HG03095 (cell line): ENCODE results near the gene ZNF334.

Source experiments
- ATAC-seq: cut with Tn5 transposase; IDR thresholded peaks from one replicate; pipeline ENCODE4 v1.9.1; 2021; ENCODE audit warnings: moderate library complexity; ENCODE audit not compliant: unreplicated experiment

ZNF334 gene

GRCh38 chr20:46546298-46546697 lies 32.9 kb upstream of the ZNF334 start:
- ATAC-seq, result no peak

GRCh38 chr20:46545827-46546138 lies 32.4 kb upstream of the ZNF334 start:
- no peak for ATAC-seq

GRCh38 chr20:46545077-46545826 lies 31.9 kb upstream of the ZNF334 start:
- no peak for ATAC-seq

DNA sequence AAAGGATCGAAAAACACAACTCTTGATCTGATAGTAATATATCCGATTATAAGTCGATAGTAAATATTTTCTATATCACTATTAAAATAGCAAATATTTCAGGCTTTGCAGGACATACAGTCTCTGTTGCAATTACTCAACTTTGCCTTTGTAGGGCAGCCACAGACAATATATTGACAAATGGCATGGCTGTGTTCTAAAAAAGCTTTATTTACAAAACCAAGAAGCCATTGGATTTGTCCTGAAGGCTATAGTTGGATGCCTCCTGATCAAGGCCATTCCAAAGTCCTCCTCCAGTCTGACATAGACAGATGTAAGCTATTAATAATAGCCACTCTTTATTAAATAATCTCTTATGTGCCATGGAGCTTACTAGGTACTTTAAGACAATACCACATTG lies 31.2 kb upstream of the ZNF334 start:
- no peak for ATAC-seq

GRCh38 chr20:46543959-46544358 lies 30.6 kb upstream of the ZNF334 start:
- ATAC-seq, result no peak

GRCh38 chr20:46543033-46543432 lies 29.7 kb upstream of the ZNF334 start:
- ATAC-seq, result no peak

- ATAC-seq, result no peak
These were observed 28.0 kb upstream of the ZNF334 start for GRCh38 chr20:46541229-46541935.

DNA sequence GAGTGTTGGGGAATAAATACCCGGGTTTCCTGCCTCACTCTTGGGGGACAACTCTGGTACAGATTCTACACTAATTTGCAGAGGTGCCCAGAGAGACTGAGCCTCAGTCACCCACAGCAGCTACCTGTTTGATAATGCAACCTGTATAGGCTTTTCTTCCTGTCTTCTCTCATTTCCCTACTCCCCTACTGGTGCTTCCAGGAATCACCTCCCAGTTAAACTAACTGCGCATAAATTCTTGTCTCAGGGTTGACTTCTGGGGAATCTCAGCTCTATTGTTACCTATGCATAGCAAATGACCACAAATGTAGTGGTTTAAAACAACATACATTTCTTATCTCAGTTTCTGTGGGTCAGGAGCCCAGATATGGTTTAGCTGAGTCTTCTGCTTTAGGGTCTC lies 25.8 kb upstream of the ZNF334 start:
- no peak for ATAC-seq

GRCh38 chr20:46530640-46531039 lies 17.3 kb upstream of the ZNF334 start:
- ATAC-seq, result no peak

DNA sequence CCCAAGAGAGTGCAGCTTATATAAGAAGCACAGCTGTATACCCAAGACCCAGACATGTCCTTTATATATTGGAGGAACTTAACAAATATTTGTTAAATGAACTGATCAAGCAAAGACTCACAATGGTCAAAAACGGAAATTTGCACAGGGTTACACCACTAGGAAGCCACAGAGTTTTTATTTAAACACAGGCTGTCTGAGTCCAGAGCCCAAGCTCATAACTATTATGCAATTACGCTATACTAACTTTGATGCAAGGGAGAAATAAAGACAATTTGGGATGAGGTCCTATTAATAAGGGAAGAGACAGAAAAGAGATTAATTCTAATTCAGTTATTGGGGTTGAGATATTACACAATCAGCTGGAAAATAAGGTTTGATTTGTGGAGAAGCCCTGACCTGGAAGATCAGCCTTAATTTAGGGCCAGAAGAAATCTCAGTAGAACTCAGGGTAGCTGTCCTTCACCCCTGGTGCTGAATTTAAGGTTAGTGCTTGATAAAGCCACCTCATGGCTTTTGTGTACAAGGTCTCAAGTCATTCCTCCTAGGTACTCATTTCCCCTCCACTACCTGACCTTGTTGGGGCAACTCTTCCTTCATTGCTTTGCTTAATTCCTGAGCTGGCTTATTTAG lies 10.5 kb upstream of the ZNF334 start:
- ATAC-seq, result no peak

GRCh38 chr20:46523108-46523507 lies 9.7 kb upstream of the ZNF334 start:
- no peak for ATAC-seq

DNA sequence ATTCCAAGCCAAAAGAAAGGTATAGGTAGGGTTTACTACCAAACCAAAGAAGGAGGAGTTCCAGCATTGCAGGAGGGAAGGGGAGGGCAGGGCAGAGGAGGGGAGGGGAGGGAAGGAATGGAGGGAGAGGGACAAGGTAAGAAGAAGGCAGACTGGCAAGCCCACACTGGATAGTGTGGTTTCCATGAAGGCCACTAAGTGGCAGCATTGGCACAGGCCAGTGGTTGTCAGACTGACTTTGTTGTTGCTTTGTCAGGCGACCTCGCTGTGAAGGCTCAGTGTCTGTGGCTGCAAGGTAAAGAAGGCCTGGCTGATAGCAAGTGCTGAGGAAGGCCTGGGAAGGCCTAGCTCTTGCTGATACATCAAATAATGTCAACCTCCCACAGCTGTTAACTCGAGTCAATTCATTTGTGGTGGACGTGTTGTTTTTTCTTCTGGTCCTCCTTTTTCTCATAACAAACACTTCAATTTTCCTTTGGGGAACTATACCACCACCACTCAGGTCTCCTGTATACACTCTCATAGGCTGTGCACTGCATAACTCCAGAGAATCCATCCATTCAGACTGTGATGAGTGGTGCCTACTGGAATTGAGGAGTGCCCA lies 7.7 kb upstream of the ZNF334 start:
- ATAC-seq, result no peak

DNA sequence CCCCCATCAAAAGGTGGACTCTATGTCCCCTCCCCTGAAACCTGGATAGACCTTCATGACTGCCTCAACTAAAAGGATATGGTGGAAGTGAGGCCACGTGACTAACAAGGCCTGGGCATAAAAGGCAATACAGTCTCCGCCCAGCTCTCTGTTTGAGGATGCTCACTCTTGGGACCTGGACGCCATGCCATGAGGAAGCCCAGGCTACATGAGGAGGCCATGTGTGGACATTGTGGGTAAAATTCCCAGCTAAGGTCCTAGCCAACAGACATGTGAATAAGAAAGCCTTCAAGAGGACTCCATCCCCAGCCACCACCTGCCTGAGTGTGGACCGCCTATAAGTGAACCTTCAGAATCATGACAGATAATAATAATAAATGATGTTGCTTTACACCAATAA lies 7.2 kb upstream of the ZNF334 start:
- no peak for ATAC-seq

DNA sequence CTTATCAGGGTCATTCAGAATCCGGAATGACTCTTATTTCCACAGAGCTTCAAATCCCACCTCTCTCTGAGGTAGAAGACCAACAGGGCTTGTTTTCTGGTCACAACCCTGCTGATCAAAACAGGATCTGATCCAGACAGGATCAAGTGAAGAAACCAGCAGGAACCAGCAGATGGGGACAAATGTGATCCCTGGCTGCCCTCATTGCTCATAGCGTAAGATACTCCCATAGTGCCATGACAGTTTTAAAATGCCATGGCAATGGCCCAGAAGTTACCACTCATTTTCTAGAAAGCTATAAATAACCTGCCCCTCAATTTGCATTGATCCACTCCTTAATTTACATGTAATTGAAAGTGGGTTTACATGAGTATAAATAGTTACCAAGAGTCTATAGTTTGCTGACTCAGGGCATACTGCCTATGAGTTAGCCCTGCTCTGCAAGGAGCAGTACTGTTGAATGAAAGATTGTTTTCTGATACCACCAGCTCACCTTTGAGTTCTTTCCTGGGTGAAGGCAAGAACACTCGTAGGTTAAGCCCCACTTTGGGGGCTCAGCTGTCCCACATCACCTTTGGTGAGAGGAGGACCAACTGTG lies 6.2 kb upstream of the ZNF334 start:
- no peak for ATAC-seq

GRCh38 chr20:46509523-46509922 lies 3.8 kb downstream of the ZNF334 start:
- ATAC-seq, result no peak

- no peak for ATAC-seq
These were observed 5.5 kb downstream of the ZNF334 start for GRCh38 chr20:46507760-46508407.

DNA sequence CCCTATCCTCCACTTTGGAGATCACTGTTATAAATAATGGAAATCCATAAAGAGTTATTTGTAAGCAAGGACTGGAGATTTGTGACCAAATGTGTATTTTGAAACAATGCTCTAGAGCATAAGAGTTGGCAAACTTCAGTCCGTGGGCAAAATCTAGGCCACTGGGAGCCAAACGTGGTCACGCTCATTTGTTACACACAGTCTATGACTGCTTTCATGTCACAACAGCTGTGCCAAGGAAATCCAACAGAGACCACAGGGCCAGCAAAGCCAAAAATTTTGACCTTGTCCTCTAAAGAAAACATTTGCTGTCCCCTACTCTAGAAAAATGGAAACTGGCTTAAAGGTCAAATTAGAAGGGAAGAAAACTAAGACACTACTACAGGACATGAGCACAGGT lies 7.9 kb downstream of the ZNF334 start:
- no peak for ATAC-seq

GRCh38 chr20:46501961-46502360 lies 11.4 kb downstream of the ZNF334 start:
- no peak for ATAC-seq

DNA sequence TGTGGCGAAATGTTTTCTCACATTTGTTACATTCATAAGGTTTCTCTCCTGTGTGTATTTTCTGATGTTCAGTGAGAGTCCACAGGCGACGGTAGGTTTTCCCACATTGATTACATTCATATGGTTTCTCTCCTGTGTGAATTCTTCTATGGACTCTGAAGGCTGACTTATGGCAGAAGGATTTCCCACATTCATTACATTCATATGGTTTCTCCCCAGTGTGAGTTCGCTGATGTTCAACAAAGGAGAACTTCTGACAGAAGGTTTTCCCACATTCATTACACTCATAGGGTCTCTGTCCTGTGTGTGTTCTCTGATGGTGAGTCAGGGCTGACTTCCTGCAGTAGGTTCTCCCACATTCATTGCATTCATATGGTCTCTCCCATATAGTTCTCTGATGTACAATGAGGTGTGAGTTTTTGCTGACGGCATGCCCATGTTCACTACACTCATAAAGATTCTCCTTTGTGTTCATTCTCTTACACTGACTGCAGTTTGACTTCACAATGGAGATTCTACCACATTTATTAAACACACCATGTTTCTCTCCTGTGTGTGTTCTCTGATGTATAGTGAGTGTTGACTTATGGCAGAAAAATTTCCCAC lies 11.9 kb downstream of the ZNF334 start:
- no peak for ATAC-seq

GRCh38 chr20:46494077-46494476 lies 19.3 kb downstream of the ZNF334 start:
- no peak for ATAC-seq

GRCh38 chr20:46491354-46491753 lies 22.0 kb downstream of the ZNF334 start:
- no peak for ATAC-seq
